ENCODE results near the gene ZNF414.

- TF ChIP-seq CTCF (conservative IDR thresholded peaks at IDR 0.05; ENCODE audit: low read depth in 2 of 2) (no peak), ETS1 (IDR thresholded peaks at IDR 0.05) (no peak), POLR2AphosphoS5 (IDR thresholded peaks at IDR 0.05; ENCODE audit: low read depth) (no peak), EZH2phosphoT487 (IDR thresholded peaks at IDR 0.05; ENCODE audit: unreplicated experiment) (no peak), REST (IDR thresholded peaks at IDR 0.05; ENCODE audit: unreplicated experiment) (no peak), EZH2 (IDR thresholded peaks at IDR 0.05; ENCODE audit: low read depth, unreplicated experiment) (no peak), CREB1 (CRISPR knock-in tag; IDR thresholded peaks at IDR 0.05; ENCODE audit: low read depth) (no peak), STAT1 (IDR thresholded peaks at IDR 0.05; ENCODE audit: unreplicated experiment) (no peak)
Observed at GRCh38 chr19:8532225-8532624, 18.3 kb upstream of the ZNF414 start.
